Frontal cortex (tissue), 4 donors: ENCODE results near the gene SNCA. TPM values are rescaled to one million over a fixed set of nuclear protein-coding genes. Genes with fewer than 3 reads are reported as not detected.

Source experiments
- DNase-seq, 2 donors: peaks; one replicate each; pipeline ENCODE4 v3.0.0; 2012; ENCODE audit warnings: low spot score in 2 of 2
- FAIRE-seq: peaks from 2 replicates; lab custom pipeline; 2012; peaks lifted over from hg19 to GRCh38; lab: Jason Lieb, UNC
- total RNA-seq: library from RNA; depleted of rRNA; stranded (reverse); fragments of >200 nt; gene quantifications from one replicate; pipeline ENCODE4 v1.2.3, GENCODE V29; 2014
- donor health status: control.
- donor health status: control.
- donor health status: control.

Gene SNCA
- total RNA-seq = 98.6 TPM

DNA sequence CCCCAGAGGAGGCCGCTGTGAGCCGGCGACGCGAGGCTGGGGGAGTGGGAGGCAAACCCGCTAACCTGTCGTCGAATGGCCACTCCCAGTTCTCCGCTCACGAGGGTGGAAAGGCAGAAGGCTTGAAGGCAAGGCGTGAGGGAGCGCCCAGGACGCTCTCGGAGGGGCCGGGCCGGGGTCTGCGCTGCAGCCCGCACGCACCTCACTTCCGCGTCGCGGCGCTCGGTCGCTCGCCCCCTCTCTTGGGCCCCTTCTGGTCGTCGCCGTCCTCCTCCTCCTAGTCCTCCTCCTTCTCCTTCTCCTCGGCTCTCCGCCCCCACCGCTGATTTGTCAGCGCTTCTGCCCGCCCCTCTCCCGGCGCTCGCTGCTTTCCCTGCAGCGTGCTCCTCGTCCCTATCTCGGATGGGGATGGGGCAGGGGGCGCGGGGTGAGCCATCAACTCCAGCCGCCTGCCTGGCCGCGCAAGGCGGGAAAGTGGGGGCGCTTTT, at the start of gene SNCA:
TSS of gene SNCA (minus strand) at position 265 of the 488 bp plus-strand sequence. CDS start 1,494 bp downstream, outside the sequence.
- DNase-seq = peak; percentile 62 to 64
- no peak for FAIRE-seq

DNA sequence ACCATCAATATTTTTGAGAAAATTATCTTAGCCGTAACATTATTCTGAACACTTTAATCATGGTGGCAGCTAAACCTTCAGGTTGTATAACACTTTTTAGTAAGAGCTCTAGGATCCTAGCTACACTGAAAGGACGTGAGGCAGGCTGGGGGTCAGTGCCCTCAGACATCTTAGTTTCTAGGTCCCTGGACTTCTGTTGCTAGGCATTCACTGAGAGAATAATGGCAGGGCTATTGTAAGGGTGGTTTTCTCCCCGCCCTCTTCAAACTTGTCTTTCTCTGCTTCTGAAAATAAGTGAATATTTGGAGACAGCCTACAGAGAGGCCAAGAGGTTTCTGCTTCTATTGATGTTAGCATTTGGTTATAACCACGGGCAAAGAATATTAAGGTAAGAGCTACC, 42.3 kb upstream of the SNCA start:
- DNase-seq (no peak), FAIRE-seq (no peak)

DNA sequence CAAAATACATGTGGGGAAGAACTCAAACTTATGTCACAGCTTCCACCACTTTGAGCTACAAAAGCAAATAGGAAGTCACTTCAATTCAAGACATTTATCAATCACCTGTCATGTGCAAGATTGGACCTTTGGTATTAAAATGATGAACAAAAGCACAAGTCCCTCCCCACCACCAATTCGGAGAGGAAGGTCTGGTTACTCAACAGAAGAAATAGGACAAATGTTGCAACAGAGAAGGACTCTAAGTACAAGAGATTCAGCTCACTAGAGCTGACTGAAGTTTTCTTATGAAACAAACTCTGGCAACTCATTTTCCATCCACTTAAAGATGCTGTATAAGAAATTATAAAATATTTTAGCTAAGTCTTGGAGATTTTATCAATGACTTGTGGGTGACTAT, 41.6 kb upstream of the SNCA start:
- DNase-seq (no peak), FAIRE-seq (no peak)

DNA sequence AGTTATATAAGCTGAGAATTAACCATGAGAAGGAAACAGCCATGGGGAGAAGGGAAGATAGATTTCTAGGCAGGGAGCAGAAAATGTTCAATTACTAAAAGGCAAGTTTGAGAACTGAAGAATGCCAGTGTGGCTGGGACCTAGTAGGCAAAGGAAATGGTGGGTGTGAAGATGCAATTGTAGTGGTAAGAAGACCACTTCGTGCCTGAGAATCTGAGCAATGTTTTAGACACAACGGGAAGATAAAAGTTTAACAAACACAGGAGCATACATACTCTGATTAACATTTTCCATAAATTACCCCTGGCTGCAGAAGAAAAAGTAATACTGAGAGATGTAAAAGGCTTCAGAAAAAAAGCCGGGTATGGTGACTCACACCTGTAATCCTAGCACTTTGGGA, 39.6 kb upstream of the SNCA start:
- no peak for DNase-seq
- FAIRE-seq = no peak

DNA sequence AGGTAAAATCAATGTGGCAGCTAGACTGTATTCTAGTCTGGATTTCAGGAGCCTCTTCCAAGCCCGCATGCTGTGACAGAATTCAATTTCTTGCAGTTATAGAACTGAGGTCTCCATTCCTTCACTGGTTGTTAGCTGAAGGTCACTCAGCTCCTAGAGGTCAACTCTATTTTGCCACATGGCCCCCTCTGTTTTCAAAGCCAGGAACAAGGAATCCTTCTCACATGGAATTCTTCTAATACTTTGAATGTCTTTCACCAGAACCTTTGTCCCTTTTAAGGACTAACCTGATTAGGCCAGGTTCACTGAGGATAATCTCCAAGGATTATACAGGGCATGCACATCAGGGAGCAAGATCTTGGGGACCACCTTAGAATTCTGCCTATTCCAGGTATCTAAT, 34.2 kb upstream of the SNCA start:
- FAIRE-seq = no peak
- DNase-seq = no peak

DNA sequence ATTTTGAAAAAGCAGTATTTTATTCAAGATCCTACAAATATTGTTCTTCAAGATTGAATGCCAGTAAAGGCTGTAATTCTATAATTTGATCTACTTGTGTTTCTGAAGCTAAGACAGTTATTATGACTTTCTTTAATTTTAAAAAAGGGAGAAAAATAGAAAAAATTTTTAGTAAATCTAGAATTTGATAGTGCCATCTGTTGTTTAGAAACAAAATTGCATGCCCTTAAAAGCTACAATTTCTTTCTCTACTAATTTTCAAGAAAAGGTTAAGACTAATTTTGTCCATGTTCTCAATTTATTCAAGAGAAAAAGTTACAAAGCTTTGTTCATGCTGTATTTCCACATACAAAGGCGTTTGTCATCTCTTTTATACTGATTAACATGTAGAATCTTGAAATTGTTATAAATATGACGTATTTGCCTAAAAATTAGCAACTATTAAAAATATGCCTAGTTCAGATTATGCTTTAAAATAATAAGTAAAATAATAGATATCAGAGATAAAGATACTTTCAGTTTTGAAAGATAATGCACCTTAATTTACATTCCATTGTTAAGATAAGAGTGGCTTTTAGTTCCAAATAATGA, 32.1 kb upstream of the SNCA start:
- DNase-seq = no peak
- peak; percentile 94 for FAIRE-seq

DNA sequence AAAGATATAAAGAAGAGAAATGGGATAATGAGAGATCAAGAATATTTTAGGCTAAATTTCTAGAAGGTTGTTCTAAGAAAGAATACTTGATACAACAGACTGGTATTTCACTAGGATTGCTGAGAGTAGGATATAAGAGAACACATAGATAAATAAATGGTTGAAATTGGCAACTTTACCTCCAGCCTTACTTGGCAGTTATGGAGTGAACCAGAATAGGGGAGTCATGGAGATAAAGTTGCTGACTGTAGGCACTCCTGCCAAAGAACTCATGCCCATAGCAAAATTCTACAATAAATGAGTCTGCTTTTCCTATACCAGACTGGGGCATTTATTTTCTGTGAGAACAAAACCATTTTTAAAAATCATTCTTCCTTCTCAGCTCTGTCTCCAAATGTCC, 31.3 kb upstream of the SNCA start:
- FAIRE-seq = no peak
- no peak for DNase-seq

DNA sequence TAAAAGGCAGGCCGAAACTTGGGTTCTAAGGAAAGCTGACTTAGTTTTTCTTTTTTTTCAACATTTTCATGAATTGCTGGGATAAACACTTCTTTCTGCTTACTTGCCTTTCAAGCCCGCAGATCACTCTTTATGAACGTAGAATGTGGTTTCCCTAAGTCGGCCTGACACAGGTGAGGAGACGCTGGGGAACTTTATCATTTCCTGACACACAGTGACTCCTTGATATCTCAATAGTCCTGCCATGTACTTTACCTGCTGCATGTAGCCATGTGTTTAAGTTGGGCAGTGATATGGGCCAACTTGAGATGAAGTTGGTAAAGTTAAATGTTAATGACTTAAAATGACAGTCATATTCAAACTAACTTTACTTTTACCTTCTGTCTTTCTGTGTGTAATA, 26.6 kb upstream of the SNCA start:
- DNase-seq (no peak), FAIRE-seq (no peak)

DNA sequence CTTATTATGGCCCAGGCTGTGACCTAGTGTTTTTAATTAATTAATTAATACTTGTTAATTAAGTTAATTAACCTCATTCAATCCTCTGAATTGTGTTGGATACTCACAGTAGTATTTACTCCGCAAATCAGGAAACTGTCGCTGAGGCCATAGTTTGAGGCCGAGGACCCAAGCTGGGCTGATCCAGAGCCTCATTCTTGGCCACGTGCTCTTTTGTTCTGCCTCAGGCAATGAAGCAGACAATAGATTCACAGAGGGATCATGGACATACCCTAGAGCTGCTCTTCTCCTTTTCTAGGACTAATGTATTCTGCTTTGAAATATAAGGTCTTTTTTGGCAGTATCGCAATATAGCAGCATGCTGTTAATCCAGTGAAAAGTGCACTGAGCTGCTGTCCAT, 24.0 kb upstream of the SNCA start:
- no peak for FAIRE-seq

DNA sequence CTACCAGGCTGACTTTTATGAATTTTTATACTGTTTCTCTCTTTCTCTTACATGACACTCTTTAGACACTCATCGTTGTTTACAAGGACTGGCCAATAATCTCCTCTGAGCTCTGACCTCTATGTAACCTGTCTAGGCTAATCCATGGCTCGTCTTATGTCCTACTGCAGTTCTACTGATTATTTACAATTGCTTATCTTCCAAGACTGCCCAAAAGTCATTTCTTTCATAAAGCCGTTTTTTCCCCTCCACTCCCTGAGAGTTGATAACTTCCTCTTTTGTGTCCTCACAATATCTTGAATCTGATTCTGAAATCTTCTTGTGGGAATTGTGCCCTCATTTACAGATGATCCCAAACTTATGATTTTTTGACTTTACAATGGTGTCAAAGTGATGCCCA, 18.3 kb upstream of the SNCA start:
- no peak for FAIRE-seq
- no peak for DNase-seq

More for the DNA sequence above, 24.0 kb upstream of the SNCA start:
- no peak for DNase-seq

DNA sequence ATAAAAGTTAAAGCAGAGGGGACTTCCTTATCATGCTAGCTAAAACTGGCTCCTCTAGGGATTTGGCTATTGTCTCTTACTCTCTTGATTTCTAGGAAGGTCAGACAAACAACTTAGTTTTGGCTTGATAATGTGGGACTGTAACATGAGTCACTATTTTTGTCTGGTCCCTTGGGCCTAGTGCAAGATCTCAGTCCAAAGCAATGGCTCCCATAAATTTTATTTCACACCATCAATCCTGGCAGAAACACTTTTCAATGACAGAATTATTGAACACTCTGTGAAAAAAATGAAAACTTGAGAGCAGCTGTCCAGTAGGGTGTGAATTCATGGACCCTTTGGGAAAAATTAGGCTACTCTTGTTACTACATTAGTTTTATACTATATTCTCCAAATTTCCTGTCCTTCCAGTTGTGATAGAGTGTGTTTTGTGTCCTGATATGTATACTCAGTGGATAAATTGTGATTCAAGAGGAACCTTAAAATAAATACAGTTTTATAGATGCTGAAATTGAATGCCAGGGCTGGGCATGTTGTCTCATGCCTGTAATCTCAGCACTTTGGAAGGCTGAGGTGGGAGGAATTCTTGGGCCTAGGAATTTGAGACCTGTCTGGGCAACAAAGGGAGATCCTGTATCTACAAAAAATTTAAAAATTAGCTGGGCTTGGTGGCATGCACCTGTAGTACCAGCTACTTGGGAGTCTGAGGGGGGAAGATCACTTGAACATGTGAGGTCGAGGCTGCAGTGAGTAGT, 10.8 kb upstream of the SNCA start:
- DNase-seq = no peak
- FAIRE-seq = no peak

DNA sequence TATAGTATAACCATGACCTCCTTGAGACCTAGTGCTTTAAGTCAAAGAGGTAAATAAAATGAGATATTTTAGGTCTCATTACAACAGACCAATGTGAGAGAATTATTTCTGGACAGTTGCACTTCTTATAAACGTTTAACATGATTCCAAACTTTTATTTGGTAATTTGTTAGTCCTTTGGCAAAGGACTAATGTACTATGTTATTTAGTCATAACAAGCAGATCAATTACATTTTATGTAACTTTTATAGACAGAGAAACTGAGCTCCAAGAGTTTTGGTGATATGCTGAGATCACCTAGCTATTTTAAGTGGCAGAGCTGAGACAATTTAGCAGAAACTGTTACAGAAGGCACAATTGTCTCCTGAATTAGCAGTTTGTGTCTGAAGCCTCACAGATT, 2.6 kb upstream of the SNCA start:
- no peak for DNase-seq
- no peak for FAIRE-seq

DNA sequence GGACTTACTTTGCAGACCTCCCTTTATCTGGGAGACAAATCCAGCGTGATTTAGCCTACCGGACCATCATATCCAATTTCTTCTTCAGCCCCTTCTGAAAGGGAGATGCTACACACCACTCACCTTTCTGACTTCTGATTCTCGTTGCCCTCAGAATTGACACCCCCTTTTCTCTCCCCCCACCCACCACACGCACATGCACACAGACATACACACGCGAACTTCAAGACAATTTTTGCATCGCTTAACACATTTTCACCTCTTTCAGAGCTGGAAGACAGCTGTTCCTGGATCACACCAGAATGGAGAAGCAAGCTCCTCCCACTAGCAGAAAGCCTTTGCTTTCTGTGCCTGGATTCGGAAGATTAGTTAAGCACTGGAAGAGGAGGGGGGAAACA, 1.0 kb upstream of the SNCA start:
- FAIRE-seq (no peak), DNase-seq (peak; percentile 15 to 21)

DNA sequence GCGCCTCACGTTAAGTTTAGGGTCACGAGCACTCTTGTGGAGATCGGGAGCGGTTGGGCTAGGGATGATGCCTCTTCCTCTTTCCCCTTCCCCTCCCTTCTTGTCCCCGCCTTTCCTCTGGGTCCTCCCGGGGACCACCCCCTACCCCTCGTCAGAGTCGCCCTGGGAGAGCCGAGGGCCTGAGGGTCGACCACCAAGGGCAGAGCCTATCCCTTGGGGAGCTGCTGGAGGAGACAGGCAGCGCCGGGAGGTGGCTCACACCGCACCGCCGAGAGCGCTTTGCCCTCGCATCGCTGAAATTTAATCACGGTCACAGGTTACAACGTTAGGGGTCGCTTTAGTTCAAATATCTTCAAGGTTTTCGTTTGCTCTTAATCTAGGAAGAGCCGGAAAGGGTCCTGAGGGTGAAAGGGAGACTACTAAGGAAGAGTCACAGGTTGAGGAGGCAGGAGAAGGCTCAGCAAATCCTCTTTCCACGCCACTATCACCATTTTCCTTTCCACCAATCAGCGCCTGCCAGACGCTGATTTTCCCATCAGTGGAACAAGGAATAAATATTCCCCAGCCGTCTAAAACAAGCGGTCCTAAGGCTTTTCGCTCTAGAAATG, 528 bp upstream of the SNCA start:
- DNase-seq = peak; percentile 29 to 43
- FAIRE-seq = no peak

DNA sequence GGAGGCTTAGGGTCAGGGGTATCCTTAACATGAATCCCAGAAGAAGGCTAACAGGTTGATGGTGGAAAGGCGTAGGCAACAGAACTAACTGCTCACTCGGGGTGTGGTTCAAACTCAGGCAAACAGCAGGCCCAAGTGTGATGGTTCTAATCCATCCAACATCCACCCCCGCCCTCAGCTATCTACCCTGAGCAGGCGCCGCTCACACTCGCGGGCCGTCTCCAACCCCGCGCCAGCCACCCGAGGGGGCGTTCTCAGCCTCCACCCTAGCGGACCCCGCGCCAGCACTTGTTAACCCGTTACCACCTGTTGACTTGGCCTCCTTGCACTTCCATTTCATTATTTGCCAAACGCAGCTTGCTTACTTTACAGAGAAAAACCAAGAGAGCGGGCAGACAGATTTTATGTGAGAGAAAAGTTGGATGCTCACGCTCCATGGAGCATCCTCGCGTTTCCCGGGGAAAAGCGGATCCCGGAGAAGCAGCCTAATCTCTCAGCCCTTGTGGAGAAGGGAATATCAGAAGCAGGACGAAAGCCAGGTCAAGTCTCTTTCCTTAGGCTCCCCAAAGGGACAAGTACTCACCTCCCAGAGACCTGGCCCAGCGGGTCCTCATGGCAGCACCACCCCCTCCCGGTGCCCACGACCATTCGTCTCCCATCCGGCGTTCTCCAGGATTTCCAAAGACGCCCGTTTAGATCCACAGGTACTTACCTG, 773 bp downstream of the SNCA start:
- DNase-seq (peak; percentile 20 to 38), FAIRE-seq (no peak)

DNA sequence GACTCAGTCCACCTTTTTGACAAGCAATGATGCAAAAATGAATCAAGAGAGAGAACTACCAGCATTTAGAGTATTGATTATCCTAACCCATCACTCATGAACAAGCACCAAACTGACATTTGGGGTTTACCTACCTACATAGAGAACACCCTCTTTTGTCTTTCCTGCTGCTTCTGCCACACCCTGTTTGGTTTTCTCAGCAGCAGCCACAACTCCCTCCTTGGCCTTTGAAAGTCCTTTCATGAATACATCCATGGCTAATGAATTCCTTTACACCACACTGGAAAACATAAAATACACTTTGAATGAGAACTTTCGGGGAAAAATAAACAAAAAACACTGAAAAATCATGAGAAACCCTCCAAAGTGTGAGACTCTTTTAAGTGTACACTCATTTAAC, 1.5 kb downstream of the SNCA start:
- FAIRE-seq (no peak), DNase-seq (peak in 1 of 2 donors; percentile 18)

DNA sequence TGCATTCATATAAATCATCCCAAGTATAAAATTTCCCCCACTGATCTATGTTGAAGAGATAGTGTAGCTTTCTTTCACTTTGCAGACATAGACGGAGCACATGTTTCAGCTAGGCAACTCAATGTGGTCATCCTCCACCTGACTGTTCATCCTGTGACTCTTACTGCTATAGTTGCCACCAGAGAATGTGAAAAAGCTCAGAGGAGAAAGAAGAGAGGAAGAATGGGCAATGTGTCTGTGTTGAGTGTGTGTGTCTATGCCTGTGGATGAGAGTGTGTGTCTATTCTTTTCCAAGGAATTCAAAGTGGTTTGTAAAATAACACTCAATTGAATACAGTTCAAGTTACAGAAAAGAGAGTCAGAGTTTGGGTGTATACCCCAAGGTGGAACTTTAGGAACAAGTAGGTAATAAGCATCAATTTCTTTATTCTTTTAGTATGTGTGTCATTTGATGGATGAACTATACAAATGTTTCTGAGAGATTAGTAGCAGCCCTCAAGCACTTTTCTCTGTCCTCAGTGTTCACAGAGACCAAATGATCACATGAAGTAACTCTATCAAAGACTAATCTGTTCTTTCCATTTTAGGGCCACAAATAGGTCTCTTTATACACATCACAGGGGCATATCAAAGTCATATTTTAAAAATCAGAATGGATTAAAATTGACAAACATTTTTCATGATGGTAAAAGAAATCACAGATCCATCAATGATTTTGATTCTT, 2.3 kb downstream of the SNCA start:
- DNase-seq = peak in 1 of 2 donors; percentile 19
- FAIRE-seq = peak; percentile 49

DNA sequence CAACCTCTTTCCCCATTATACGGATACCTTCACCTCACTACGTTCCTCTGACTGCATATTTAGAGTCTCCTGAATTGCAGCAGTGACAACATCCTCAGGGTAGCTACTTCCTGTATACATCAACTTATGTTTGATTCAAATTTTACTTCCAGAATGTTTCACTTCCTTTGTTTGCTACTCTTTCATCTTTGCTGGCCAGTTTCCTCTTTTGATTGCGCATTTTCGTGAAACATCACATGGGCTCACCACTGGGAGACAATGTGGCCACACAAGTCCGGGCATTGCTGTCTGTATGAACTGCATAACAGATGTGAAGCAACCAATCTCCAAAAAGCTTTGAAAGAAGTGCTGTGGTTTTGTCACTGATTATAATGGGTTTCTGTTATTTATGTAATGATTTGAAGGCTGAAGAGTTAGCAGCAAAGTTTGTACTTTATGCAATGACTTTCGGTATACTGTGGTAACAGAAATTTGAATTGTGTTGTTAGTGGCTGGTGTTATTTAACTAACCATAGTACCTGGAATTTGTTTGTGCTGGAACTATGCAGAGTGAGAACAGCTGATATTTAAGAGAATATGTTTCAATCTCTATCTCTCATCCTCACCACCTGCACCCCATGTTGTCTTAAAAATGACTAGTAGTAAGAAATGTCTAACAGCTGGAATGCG, 7.4 kb downstream of the SNCA start:
- FAIRE-seq (peak; percentile 45), DNase-seq (peak; percentile 16 to 25)

DNA sequence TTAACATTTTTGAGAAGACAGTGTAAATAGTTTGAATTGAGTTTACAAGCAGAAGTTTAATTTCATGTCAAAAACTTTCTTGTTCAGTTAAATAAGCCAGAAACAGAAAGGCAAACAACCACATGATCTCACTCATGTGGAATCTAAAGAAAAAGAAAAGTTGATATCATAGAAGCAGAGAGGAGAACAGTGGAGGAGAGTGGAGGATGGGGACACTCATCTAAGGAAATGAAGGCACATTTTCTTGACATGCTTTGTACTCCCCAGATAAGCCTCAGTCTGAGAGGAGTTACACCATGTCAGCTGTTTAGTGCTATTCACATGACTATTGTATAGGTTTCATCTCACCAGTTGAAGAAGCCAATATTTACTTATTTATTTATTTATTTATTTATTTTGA, 13.5 kb downstream of the SNCA start:
- FAIRE-seq = no peak
- no peak for DNase-seq
